HG03064 (cell line): ENCODE results near the gene MYO18B.

Experiments used
- ATAC-seq: cut with Tn5 transposase; IDR thresholded peaks from one replicate; pipeline ENCODE4 v1.9.1; 2021; ENCODE audit warnings: low read depth; ENCODE audit not compliant: unreplicated experiment

The MYO18B gene

GRCh38 chr22:25817092-25817943 is 75.3 kb downstream of the MYO18B start:
- no peak for ATAC-seq

GRCh38 chr22:25818541-25818940 is 76.6 kb downstream of the MYO18B start:
- ATAC-seq: no peak

- no peak for ATAC-seq
These were observed 80.4 kb downstream of the MYO18B start for GRCh38 chr22:25822344-25822743.

- ATAC-seq: no peak
These were observed 81.3 kb downstream of the MYO18B start for GRCh38 chr22:25823276-25823675.

GRCh38 chr22:25824828-25825423 is 82.9 kb downstream of the MYO18B start:
- no peak for ATAC-seq

- ATAC-seq: no peak
These were observed 85.4 kb downstream of the MYO18B start for GRCh38 chr22:25827415-25827814.

GRCh38 chr22:25828422-25828821 is 86.4 kb downstream of the MYO18B start:
- ATAC-seq: no peak

- no peak for ATAC-seq
These were observed 87.2 kb downstream of the MYO18B start for GRCh38 chr22:25829237-25829636.

- no peak for ATAC-seq
These were observed 88.1 kb downstream of the MYO18B start for GRCh38 chr22:25829808-25830777.

- ATAC-seq: no peak
These were observed 91.1 kb downstream of the MYO18B start for GRCh38 chr22:25833091-25833490.

GRCh38 chr22:25833676-25834075 is 91.7 kb downstream of the MYO18B start:
- no peak for ATAC-seq

- ATAC-seq: no peak
These were observed 92.5 kb downstream of the MYO18B start for GRCh38 chr22:25834490-25834889.

- ATAC-seq: no peak
These were observed 93.4 kb downstream of the MYO18B start for GRCh38 chr22:25835348-25835747.

GRCh38 chr22:25837288-25837900 is 95.4 kb downstream of the MYO18B start:
- no peak for ATAC-seq

GRCh38 chr22:25838960-25839741 is 97.2 kb downstream of the MYO18B start:
- no peak for ATAC-seq

GRCh38 chr22:25839755-25840154 is 97.8 kb downstream of the MYO18B start:
- no peak for ATAC-seq

GRCh38 chr22:25840167-25840566 is 98.2 kb downstream of the MYO18B start:
- no peak for ATAC-seq

- ATAC-seq: no peak
These were observed 98.9 kb downstream of the MYO18B start for GRCh38 chr22:25840891-25841290.

GRCh38 chr22:25841775-25842174 is 99.8 kb downstream of the MYO18B start:
- ATAC-seq: no peak
